Measurements from ENCODE around the gene VEGFD. TPM values are rescaled to one million over a fixed set of nuclear protein-coding genes. Genes with fewer than 3 reads are reported as not detected.

The VEGFD gene
- total RNA-seq, 2 donors from 2014 or later: 0.27 to 0.42 TPM

GRCh38 chrX:15328821-15329220 lies 55.4 kb downstream of the VEGFD start:
- Histone ChIP-seq H3K4me3 (ENCODE audit: low read length) (no peak overlapping the region), H3K36me3 (ENCODE audit: control insufficient read depth, insufficient read depth, low read length) (peaks cover 32% of the 10 kb centered on the region), H3K4me1 (ENCODE audit: control insufficient read depth, insufficient read depth, low read length) (no peaks in the 10 kb centered on the region), H3K27ac (ENCODE audit: low read depth, low read length) (no peak overlapping the region), H3K9me3 (ENCODE audit: control insufficient read depth, low read length) (no peaks in the 10 kb centered on the region), H3K27me3 (ENCODE audit: control insufficient read depth, insufficient read depth, low read length, poor library complexity, severe bottlenecking) (no peaks in the 10 kb centered on the region), H3K9ac (ENCODE audit: extremely low read depth, low read length, poor library complexity, severe bottlenecking) (no peak overlapping the region)
- Mint-ChIP-seq H3K27me3 (ENCODE audit: insufficient read depth) (no peaks in the 10 kb centered on the region), H3K27ac (no peak overlapping the region), H3K36me3 (ENCODE audit: low read depth) (peaks cover 19% of the 10 kb centered on the region), H3K4me3 (no peak overlapping the region), H3K4me1 (no peaks in the 10 kb centered on the region), H3K9me3 (no peaks in the 10 kb centered on the region)
- 91% methylated on average over 2 of the region's 2 CpGs; no CpG with 5 or more reads in 1 of the 2 experiments for WGBS, 2 experiments (ENCODE audit: insufficient coverage in 1 of 2, insufficient read length in 1 of 2)
- DNase-seq: no peak
- TF ChIP-seq, protein P1, sequence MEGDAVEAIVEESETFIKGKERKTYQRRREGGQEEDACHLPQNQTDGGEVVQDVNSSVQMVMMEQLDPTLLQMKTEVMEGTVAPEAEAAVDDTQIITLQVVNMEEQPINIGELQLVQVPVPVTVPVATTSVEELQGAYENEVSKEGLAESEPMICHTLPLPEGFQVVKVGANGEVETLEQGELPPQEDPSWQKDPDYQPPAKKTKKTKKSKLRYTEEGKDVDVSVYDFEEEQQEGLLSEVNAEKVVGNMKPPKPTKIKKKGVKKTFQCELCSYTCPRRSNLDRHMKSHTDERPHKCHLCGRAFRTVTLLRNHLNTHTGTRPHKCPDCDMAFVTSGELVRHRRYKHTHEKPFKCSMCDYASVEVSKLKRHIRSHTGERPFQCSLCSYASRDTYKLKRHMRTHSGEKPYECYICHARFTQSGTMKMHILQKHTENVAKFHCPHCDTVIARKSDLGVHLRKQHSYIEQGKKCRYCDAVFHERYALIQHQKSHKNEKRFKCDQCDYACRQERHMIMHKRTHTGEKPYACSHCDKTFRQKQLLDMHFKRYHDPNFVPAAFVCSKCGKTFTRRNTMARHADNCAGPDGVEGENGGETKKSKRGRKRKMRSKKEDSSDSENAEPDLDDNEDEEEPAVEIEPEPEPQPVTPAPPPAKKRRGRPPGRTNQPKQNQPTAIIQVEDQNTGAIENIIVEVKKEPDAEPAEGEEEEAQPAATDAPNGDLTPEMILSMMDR (conservative IDR thresholded peaks at IDR 0.05): no peak

GRCh38 chrX:15328131-15328530 lies 56.1 kb downstream of the VEGFD start:
- no peaks in the 10 kb centered on the region for H3K4me1 Mint-ChIP-seq
- Histone ChIP-seq H3K9me3 (ENCODE audit: control insufficient read depth, low read length) (no peaks in the 10 kb centered on the region), H3K4me3 (ENCODE audit: low read length) (no peak overlapping the region), H3K27me3 (ENCODE audit: control insufficient read depth, insufficient read depth, low read length, poor library complexity, severe bottlenecking) (no peaks in the 10 kb centered on the region), H3K36me3 (ENCODE audit: control insufficient read depth, insufficient read depth, low read length) (peaks cover 34% of the 10 kb centered on the region), H3K9ac (ENCODE audit: extremely low read depth, low read length, poor library complexity, severe bottlenecking) (no peak overlapping the region), H3K4me1 (ENCODE audit: control insufficient read depth, insufficient read depth, low read length) (no peaks in the 10 kb centered on the region), H3K27ac (ENCODE audit: low read depth, low read length) (no peak overlapping the region)
- H3K27me3 Mint-ChIP-seq (ENCODE audit: insufficient read depth): no peaks in the 10 kb centered on the region
- WGBS, 2 experiments (ENCODE audit: insufficient coverage in 1 of 2, insufficient read length in 1 of 2): 96% methylated on average over 3 of the region's 3 CpGs; no CpG with 5 or more reads in 1 of the 2 experiments
- H3K4me3 Mint-ChIP-seq: no peak overlapping the region
- H3K9me3 Mint-ChIP-seq: no peaks in the 10 kb centered on the region
- H3K36me3 Mint-ChIP-seq (ENCODE audit: low read depth): peaks cover 24% of the 10 kb centered on the region
- no peak overlapping the region for H3K27ac Mint-ChIP-seq
- TF ChIP-seq, protein P1 (conservative IDR thresholded peaks at IDR 0.05): no peak
- DNase-seq: no peak

DNA sequence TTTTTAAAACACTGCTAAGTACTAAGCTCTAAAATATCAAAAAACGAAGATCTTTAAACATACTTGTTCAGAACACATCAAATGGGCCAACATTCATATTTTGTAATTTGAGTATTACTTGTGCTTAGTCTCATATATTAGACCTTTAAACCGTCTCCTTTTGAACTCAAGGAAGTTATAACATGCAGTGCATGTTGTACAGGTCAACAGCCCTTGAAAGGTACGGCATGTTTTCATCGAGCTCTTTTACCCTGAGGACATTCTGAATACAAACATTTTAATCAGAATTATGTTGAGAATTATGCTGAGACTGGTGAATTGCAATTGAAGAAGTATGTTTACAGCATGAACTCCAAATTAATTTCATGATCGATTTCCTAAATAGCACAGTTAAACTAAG lies 61.7 kb downstream of the VEGFD start:
- no peak overlapping the region for H3K4me3 ChIP-seq (ENCODE audit: low read length)
- no peaks in the 10 kb centered on the region for H3K27me3 ChIP-seq (ENCODE audit: control insufficient read depth, insufficient read depth, low read length, poor library complexity, severe bottlenecking)
- Mint-ChIP-seq H3K27ac (no peak overlapping the region), H3K9me3 (peaks cover 2% of the 10 kb centered on the region), H3K4me3 (no peak overlapping the region), H3K27me3 (ENCODE audit: insufficient read depth) (no peaks in the 10 kb centered on the region), H3K4me1 (no peaks in the 10 kb centered on the region), H3K36me3 (ENCODE audit: low read depth) (peaks cover 26% of the 10 kb centered on the region)
- peaks cover 37% of the 10 kb centered on the region for H3K36me3 ChIP-seq (ENCODE audit: control insufficient read depth, insufficient read depth, low read length)
- no peak for DNase-seq
- TF ChIP-seq, protein P1 (conservative IDR thresholded peaks at IDR 0.05): no peak
- no peak overlapping the region for H3K27ac ChIP-seq (ENCODE audit: low read depth, low read length)
- H3K4me1 ChIP-seq (ENCODE audit: control insufficient read depth, insufficient read depth, low read length): no peaks in the 10 kb centered on the region
- no peaks in the 10 kb centered on the region for H3K9me3 ChIP-seq (ENCODE audit: control insufficient read depth, low read length)
- 98% methylated on average over 4 of the region's 5 CpGs; no CpG with 5 or more reads in 1 of the 2 experiments for WGBS, 2 experiments (ENCODE audit: insufficient coverage in 1 of 2, insufficient read length in 1 of 2)
- no peak overlapping the region for H3K9ac ChIP-seq (ENCODE audit: extremely low read depth, low read length, poor library complexity, severe bottlenecking)
